ENCODE results near the gene MTG2.

Gene MTG2

DNA sequence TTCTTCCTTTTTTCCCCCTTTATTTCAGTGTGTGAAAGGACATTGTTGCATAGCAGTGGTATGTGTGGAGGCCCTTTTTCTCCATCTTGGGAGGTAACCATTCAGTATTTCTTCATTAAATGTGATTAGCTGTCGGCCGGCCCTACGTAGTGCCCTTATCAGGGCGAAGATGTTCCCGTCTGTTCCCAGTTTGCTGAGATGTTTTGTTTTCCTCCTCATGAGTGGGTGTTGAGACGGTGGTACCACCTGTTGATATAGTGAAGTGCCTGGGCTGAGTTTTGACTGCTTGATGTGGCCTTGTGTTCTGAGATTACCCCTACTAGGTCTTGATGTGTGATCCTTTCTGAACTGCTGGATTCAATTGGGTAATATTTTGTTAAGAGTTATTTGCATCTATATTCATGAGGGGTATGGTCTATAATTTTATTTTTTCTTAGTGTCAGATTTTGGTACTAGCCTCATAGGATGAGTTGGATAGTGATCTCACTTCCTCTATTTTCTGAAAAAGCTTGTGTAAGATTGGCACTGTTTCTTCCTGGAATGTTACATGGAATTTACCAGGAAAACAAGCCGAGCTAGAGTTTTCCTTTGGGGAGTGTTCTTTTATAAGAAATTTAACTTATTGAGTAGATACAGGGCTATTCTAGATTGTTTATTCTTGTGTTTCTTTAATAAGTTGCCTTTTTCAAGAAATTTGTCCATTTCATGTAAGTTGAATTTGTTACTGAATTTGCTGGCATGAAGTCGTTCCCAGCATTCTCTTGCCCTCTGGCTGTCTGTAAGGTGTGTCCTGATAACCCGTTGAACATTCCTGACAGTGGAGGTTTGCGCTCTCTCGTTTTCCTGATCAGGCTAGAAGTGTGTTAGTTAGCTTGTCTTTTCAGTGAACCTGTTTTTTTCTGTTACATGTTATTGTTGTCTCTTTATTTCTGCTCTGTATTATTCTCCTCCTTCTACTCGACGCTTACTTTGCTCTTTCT lies 4.3 kb downstream of the MTG2 start:
- DNase-seq: no peak

DNA sequence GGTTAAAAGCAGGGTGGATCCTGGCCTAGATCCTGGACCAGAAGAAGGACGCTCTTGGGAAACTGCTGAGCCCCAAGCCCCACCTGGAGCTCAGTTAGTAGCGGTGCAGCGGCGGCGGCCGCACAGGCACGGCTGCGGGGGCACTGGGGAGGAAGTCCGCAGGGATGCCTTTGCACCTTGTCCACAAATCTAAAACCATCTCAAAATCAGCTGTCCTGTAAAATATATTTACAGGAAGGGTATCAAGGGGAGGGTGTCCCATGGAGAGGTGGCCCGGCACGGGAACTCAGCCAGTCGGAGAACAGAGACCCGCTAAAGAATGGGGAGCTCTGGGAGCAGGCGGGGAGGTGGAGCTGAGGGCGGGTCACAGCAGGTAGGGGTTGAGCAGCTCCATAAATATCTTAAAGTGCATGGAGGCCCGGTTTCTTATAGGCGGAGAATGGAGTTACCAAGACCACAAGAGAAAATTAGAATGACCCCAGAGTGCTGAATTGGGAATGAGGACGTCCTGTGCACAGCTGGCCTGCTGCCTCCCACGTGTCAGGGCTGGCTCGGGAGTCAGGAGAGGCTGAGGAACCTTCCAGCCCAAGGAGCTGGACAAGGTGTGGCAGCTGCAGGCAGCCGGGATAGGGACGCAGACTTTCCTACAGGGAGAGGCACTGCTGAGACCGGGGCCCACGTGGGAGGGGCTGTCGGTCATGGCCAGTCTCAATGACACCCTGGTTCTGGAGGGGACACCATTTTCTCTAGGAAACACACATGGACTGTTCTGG lies 8.0 kb downstream of the MTG2 start:
- no peak for DNase-seq

DNA sequence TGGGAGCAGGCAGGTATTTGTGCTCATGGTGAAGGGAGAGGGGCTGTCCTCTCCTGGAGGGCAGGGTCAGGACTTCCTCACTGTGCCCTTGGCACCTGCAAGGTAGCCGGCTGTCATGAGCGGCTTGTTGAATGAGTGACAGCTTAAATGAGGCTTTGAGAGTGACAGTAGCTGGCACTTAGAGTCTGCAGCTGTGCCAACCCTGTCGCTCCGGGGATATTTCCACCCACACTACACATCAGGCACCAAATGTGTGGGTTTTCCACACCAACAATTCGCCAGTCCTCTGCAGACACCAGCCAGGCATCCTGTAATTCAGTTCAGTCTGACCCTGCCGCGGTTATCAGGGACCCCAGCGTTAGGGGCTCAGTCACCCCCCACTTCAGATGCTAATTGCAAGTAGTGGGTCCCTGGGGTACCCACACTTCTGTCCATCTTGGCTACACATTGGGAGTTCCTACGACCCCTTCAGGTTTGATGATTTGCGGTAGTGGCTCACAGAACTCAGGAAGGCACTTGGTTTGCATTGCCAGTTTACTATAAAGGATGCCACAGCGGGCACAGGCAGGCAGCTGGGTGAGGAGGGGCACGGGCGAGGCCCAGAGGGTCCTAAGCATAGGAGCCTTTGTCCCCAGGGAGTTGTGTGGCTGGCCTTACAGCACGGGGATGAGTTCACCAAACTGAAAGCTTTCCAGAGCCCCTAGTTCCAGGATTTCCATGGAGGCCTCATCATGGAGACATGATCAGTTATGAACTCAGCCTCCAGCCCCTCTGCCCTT lies 9.1 kb downstream of the MTG2 start:
- DNase-seq: no peak

DNA sequence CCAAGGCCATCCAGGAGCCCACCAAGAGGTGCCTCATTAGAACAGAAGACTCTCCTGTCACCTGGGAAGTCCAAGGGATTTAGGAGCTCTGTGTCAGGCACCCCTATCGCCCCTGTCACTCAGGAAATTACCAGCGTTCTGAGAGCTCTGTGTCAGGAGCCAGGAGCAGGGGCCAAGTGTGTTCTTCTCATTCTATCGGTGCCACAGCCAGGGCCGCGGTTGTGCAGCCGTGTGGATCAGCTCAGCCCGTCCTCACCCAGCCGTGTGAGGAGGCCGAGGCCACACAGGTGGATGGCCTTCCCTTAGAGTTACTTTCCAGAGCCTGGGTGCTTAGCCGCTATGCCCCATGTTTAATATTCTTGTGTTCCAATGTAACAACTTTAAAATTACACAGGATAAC lies 9.8 kb downstream of the MTG2 start:
- no peak for DNase-seq

DNA sequence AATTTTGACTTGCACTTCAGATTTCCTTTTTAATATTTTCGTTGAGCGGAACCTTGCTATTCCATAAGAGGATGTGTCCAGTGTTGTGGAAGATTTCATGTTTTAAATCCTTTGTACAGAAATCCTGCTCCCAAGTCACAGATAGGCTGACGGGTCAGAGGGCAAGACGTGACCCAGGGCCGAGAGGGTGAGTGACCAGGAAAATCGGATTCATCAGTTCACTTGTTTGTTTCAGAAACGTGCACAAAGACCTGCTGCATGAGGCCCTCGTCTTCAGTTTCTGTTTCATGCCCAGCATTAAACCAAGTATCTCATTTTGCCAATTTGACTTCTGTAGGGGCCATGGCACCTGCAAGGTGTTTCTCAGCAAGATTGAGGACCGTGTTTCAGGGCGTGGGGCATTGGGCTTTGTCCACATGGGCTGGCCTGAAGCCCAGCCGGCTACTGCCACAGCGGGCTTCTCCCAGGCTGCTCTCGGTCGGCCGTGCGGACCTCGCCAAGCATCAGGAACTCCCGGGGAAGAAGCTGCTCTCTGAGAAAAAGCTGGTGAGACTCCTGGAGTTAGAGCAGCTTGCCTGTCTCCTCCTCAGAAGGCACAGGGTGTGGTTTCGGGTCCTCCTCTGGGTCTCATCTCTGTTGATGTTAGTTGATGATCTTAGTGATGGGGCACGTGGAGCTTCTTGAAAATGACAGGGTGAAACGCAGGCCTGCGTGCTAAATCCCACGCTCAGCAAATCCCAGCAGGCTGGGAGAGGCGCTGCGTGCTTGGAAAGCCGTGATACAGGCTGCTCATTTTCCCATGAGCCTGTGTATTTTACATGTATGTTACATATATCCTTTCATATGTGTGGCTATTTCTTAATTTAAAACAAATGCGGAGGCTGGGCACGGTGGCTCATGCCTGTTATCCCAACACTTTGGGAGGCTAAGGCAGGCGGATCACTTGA lies 10.5 kb downstream of the MTG2 start:
- DNase-seq: no peak

DNA sequence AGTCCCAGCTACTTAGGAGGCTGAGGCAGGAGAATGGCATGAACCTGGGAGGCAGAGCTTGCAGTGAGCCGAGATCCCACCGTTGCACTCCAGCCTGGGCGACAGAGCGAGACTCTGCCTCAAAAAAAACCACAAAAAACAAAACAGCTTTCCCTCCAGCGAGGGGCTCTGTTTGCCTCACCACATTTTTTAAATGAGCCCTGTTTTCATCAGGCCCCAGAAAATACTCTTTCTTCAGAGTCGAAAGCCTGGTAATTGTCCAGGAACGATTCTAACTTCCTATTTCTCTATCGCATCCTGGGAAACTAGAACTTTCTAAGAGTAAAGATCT lies 12.2 kb downstream of the MTG2 start:
- DNase-seq: no peak

DNA sequence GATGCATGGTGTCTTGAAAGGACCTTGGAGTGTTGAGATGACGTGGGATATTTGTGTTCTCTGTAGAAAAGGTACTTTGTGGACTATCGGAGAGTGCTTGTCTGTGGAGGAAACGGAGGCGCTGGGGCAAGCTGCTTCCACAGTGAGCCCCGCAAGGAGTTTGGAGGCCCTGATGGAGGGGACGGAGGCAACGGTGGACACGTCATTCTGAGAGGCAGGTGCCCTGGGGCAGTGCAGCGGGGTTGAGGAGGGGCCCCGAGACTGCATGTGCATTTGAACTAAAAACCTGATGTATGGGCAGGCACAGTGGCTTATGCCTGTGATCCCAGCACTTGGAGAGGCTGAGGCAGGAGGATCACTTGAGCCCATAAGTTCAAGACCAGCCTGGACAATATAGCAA lies 12.9 kb downstream of the MTG2 start:
- no peak for DNase-seq

DNA sequence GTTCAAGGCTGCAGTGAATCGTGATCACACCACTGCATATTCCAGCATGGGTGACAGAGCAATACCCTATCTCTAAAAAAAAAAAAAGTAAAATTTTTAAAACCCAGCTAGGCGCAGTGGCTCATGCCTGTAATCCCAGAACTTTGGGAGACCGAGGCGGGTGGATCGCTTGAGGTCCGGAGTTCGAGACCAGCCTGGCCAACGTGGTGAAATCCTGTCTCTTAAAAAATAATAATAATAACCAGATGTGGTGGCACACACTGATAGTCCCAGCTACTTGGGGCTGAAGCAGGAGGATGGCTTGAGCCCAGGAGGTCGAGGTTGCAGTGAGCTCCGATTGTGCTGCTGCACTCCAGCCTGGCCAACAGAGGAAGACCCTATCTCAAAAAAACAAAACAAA lies 13.5 kb downstream of the MTG2 start:
- no peak for DNase-seq

DNA sequence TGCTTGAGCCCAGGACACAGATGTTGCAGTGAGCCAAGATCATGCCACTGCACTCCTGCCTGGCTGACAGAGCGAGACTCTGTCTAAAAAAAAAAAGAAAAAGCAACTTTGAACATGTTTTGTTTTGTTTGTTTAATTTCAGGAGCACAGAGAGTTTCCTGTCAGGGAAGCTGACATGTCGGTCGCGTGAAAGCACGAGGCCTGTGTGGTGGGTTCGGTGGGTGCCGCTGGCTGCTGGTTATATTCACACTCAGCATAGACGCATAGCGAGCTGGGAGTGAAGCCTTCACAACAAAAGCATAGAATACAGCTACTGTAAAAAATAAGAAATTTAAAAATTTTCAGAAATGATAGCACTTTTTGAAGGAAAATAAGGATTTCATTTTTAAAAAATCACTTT lies 14.5 kb downstream of the MTG2 start:
- DNase-seq: no peak

DNA sequence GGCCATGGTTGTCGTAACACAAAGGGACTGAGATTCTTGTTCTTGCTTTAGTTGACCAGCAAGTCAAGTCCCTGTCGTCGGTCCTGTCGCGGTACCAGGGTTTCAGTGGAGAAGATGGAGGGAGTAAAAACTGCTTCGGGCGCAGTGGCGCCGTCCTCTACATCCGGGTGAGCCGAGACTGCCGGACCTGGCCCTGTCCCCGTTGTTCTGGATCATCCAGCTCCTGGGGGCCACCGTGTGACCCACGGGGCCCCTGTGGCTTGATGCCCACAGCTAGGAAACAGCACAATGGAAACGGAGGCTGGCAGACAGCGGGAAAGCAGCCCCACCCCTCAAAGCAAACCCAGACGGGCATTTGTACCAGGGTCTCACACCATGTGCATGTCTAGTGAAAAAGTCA lies 15.0 kb downstream of the MTG2 start:
- DNase-seq: no peak

DNA sequence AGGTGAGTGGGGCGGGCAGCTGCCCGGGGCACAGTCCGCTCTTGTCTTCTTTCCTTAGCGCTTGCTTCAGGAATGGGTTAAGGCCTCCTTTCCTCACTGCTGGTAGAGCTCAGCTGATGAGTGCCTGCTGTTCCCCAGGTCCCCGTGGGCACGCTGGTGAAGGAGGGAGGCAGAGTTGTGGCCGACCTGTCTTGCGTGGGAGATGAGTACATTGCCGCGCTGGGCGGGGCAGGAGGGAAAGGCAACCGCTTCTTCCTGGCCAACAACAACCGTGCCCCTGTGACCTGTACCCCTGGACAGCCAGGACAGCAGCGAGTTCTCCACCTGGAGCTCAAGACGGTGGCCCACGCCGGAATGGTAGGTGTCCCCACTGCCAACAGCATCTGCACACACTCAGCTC lies 15.7 kb downstream of the MTG2 start:
- no peak for DNase-seq

DNA sequence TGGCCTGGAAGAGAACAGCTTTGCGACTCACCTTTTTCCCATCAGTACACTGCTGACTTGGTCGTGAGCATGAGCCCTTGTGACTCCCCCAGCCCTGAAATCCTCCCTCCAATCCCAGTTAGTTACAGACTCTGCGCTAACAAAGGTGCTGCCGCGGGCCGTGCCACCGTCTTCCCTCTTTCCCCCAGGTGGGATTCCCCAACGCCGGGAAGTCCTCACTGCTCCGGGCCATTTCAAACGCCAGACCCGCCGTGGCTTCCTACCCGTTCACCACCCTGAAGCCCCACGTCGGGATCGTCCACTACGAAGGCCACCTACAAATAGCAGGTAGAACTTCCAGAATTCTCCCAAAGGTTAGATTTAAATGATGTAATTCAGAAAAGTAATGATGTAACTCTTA lies 16.1 kb downstream of the MTG2 start:
- DNase-seq: no peak

DNA sequence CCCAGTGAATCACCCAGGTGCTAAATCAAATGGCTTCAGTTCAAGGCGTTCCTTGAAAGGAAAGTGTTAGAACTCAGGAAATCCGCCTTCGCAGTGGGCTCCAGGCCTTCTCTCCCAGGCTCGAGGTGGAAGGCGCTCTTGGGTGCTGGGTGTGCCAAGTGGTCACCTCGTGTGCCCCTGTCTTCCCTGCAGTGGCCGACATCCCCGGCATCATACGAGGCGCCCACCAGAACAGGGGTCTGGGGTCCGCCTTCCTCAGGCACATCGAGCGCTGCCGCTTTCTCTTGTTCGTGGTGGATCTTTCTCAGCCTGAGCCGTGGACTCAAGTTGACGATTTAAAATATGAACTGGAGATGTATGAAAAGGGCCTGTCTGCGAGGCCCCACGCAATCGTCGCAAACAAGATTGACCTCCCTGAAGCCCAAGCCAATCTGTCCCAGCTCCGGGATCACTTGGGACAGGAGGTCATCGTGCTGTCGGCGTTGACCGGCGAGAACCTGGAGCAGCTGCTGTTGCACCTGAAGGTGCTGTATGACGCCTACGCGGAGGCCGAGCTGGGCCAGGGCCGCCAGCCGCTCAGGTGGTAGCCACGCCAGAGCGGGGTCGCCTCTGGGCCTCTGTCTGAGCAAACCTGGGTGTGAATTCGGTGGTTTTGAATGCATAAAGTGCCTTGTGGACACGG lies 17.8 kb downstream of the MTG2 start:
- no peak for DNase-seq

DNA sequence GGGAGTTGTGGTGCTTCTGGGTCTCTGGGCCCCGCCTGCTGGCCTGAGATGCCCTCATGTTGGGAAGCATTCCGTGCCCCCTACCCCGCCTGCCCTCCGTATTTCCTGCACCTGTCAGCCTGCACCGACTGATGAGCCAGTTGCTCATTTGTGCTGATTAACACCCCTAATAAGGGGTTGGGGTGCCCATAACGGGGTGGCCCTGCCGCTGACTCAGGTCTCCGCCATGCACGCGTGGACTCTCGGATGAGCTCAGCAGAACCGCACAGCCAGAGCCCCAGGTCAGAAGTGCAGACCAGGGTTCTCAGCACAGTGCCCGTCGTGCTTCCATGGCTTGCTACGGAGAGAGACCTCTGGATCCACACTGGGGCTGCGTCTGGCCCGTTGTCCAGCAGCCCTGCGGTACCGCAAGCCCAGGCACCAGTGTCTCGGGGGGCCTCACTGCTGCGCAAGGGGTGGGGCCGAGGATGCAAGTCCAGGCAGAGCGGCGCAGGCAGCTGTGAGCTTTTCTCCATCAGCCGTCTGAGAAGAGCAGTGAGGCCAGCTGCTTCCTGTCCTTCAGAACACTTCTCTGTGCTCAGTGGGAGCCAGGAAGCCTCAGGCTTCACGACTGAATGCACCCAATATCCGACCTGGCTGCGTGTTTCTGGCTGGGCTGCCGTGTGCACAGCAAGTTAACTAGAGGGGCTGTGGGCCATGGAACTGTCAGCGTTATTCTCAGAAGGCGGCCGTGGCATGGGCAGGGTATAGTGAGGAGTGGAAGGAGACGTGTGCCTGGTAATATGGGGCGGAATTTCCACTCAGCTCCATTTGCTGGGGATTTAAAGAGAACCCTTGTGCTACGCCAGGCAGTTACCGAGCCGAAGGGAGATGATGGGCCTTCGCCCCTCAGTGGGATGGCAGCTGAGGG lies 18.6 kb downstream of the MTG2 start:
- DNase-seq: no peak

DNA sequence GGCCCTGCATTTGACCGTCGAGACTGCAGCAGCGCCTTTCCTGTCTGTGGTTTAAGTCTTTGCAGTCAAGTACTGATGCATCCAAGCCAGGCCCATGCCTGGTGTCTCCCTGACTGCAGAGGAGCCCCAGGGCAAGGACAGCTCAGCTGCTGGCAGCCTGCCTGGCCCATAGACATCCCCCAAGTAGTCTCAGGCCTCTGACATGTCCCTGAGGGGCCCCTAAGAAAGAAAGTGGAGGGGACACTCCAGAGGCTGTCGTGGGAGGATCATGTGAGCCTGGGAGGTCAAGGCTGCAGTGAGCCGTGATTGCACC lies 19.2 kb downstream of the MTG2 start:
- DNase-seq: no peak

DNA sequence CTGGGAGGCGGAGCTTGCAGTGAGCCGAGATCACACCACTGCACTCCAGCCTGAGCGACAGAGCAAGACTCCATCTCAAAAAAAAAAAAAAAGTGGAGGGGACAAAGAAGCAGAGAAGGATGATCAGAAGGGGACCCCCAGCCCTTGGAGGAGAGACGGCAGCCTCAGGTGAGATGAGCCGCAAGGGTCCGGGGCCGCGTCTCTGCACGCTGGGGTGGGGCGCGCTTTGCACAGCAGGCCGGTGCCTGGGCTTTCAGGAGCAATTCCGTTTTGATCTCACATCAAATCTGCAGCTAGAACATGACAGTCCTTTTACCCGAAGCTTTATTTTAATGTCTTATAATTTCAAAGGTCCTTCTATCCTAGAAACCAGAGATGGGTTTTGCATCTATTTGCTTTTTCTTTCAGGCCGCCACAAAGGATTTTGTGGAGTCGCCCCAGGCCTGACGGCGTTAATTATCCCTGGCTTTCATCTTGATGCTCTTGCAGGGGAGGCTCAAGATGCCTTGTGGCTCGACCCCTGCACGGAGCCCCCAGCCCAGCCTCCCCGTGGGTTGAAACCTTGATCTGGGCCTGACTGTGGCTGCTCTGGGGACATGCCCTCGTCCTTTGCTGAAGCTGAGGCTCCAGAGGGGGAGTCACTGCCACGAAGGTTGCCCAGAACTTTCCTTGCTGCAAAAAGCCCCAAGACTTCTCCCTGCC lies 20.0 kb downstream of the MTG2 start:
- no peak for DNase-seq

DNA sequence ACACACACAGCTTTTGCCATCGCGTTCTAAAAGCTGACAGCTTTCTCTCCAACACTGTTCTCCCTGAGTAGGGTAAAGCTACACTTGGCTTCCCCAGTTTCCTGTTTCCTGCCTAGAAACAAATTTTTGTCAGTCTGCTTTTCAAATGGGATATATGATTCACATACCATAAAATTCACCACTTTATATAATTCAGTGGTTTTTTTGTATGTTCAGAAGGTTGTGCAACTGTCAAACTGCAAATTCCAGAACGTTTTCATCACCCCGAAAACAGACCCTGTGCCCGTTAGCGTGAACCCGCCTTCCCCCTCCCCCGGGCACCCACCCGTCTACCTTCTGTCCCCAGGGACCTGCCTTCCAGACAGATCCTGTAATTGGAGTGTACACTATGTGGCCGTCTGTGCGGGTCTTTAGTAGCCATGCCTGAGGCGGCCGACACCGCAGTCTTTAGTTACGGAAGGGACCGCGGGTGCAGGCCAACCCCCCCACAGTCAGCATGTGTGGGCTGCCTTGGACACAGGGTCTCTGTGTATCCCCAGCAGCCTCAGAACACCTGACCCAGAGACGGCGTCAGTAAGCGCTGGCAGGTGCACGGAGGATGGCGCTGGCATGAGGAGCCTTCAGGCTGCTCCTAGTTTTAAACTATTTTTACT lies 20.7 kb downstream of the MTG2 start:
- no peak for DNase-seq

DNA sequence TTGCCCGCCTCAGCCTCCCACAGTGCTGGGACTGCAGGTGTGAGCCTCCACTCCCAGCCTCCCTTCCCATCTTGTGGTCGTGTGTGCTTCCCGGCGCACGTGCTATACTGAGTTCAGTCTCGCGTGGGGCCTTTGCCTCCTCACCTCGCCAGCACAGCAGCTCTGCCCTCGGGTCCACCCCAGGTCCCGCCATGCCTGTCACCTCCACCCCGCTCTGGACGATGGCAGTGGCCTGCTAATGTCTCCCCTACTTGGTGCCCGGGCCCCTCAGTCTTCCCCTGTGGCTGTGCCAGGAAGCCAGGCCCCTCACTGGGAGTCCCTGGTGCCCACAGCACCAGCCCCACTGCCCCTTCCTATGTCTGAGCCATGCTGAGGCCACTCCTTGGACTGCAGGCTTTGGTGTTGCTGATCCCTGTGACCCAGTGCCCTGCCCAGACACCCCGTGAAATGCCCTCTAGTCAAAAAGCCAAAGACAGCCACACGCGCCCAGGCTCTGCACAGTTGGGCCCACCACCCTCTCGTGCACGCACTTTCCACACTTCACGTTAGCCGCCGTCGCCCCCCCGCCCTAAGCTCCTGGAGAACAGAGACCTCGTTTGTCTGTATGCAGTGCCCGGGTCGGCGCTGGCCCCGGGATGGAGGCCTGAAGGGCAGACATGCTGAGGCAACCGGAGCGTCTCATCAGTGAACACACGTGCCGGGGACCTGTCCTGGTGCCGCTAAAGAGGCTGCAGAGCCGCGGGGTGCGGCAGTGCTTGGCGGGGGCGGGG lies 23.0 kb downstream of the MTG2 start:
- DNase-seq: no peak

DNA sequence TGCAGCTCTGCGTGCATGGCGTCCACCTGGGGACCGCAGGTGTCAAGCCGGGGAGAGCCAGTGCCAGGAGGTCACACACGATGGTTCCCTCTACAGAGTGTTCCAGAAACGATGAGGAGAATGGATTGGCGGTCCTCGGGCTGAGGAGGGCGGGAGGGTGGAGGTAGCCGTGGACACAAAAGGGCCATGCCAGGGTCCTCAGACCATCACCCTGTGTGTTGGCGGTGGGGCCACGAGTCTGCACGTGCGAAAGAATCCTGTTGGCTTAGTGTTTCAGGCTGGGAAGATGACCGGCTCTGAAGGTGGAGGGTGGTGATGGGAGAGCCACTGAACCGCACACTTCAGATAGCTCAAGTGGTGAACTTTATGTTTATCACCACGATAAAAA lies 23.6 kb downstream of the MTG2 start:
- DNase-seq: no peak

Data from stimulated activated CD8-positive, alpha-beta memory T cell treated with anti-CD3 and anti-CD28 coated beads, Interleukin-4, amount 100 ng/mL, for 48 hours (primary cell).